Smooth muscle cell (in vitro differentiated cells): ENCODE data around the gene KIFAP3. TPM values are rescaled to one million over a fixed set of nuclear protein-coding genes. Genes with fewer than 3 reads are reported as not detected.
"Not testable (repeated sequence)": the region's sequence is repeated elsewhere in the genome, so short reads cannot be mapped to it uniquely, and the experiment has no call there.

ENCODE experiments used
- DNase-seq: peaks from one replicate; lab custom pipeline; 2025; ENCODE audit not compliant: unreplicated experiment; lab: John Stamatoyannopoulos, UW
- H2AFZ ChIP-seq: fragments of 200-600 bp; sonication (generic); 2 replicates; pipeline ENCODE4 v1.6.0; 2016; ENCODE audit warnings: antibody characterized with exemption, low read depth, mild to moderate bottlenecking
- H3F3A ChIP-seq: fragments of 200-600 bp; sonication (generic); 2 replicates; pipeline ENCODE4 v1.6.0; 2017; ENCODE audit warnings: antibody characterized with exemption, low read depth
- H3K27ac ChIP-seq: fragments of 200-600 bp; sonication (generic); 2 replicates; pipeline ENCODE4 v1.5.1; 2016; ENCODE audit warnings: low read depth, mild to moderate bottlenecking
- H3K27me3 ChIP-seq: fragments of 200-600 bp; sonication (generic); 2 replicates; pipeline ENCODE4 v1.6.1; 2016; ENCODE audit warnings: low read depth, mild to moderate bottlenecking
- H3K36me3 ChIP-seq: fragments of 200-600 bp; sonication (generic); 2 replicates; pipeline ENCODE4 v1.5.1; 2016; ENCODE audit warnings: low read depth
- H3K4me1 ChIP-seq: fragments of 200-600 bp; sonication (generic); 2 replicates; pipeline ENCODE4 v1.5.1; 2016; ENCODE audit warnings: low read depth
- H3K4me2 ChIP-seq: fragments of 200-600 bp; sonication (generic); 2 replicates; pipeline ENCODE4 v1.6.0; 2016; ENCODE audit warnings: mild to moderate bottlenecking
- H3K4me3 ChIP-seq: fragments of 200-600 bp; sonication (generic); 2 replicates; pipeline ENCODE4 v1.5.1; 2016; ENCODE audit warnings: mild to moderate bottlenecking
- H3K79me2 ChIP-seq: fragments of 200-600 bp; sonication (generic); 2 replicates; pipeline ENCODE4 v1.6.0; 2016; ENCODE audit warnings: low read depth, mild to moderate bottlenecking
- H3K9ac ChIP-seq: fragments of 200-600 bp; sonication (generic); 2 replicates; pipeline ENCODE4 v1.6.0; 2016; ENCODE audit warnings: low read depth
- H3K9me3 ChIP-seq: fragments of 200-600 bp; sonication (generic); replicated peaks from 2 replicates; pipeline ENCODE4 v1.5.1; 2016; ENCODE audit warnings: low read depth
- H4K20me1 ChIP-seq: fragments of 200-600 bp; sonication (generic); 2 replicates; pipeline ENCODE4 v1.6.0; 2016; ENCODE audit warnings: low read depth
- CTCF ChIP-seq: fragments of 200-600 bp; sonication (generic); IDR thresholded peaks from 2 replicates; pipeline ENCODE4 v1.5.1; 2017; ENCODE audit warnings: borderline replicate concordance, mild to moderate bottlenecking, antibody characterized with exemption; ENCODE audit not compliant: insufficient read depth, poor library complexity, severe bottlenecking
- WGBS: methylation state at CpG from one replicate; pipeline ENCODE4 v1.1.7; 2016; ENCODE audit warnings: low lambda C conversion rate; 5-methylcytosine and 5-hydroxymethylcytosine counted together
- polyA plus RNA-seq: library from polyadenylated mRNA; unstranded; fragments of >200 nt; fragmentation: Nextera tagmentation; extraction: Ambion mirVana; gene quantifications from 2 replicates; pipeline ENCODE4 v1.2.1, GENCODE V29; 2016
- total RNA-seq: library from RNA; depleted of rRNA; stranded (reverse); fragments of >200 nt; gene quantifications from 2 replicates; pipeline ENCODE4 v1.2.3, GENCODE V29; 2014

KIFAP3 gene
- total and polyA plus RNA-seq, 2 experiments from 2014 or later: 37.1 to 55.3 TPM

GRCh38 chr1:170097449-170097948, 23.0 kb upstream of the KIFAP3 start:
- WGBS: 17% methylated on average over 4 of the region's 4 CpGs
- no peak for TF ChIP-seq CTCF
- H3K9me3 ChIP-seq: no peaks in the 10 kb centered on the region
- H3K27me3 ChIP-seq: no peaks in the 10 kb centered on the region
- no peaks in the 10 kb centered on the region for H3K36me3 ChIP-seq
- H2AFZ ChIP-seq: peak overlapping the region; percentile 34
- no peak for DNase-seq
- H3K79me2 ChIP-seq: no peaks in the 10 kb centered on the region
- peak overlapping the region; percentile 78 for H3K27ac ChIP-seq
- no peak overlapping the region for H3K9ac ChIP-seq
- H3K4me1 ChIP-seq: peaks cover 24% of the 10 kb centered on the region
- H3F3A ChIP-seq: peaks cover 10% of the 10 kb centered on the region
- H3K4me2 ChIP-seq: peak overlapping the region; percentile 79
- H3K4me3 ChIP-seq: peak overlapping the region; percentile 36
- no peaks in the 10 kb centered on the region for H4K20me1 ChIP-seq

- H3F3A ChIP-seq: peaks cover 10% of the 10 kb centered on the region
Observed at GRCh38 chr1:170096806-170097340, 22.4 kb upstream of the KIFAP3 start.

GRCh38 chr1:170095976-170096748, 21.7 kb upstream of the KIFAP3 start:
- Histone ChIP-seq H3F3A (peaks cover 10% of the 10 kb centered on the region), H3K9ac (no peak overlapping the region), H3K27ac (peak overlapping the region; percentile 78), H3K4me3 (peak overlapping the region; percentile 36), H3K27me3 (no peaks in the 10 kb centered on the region), H2AFZ (peak overlapping the region; percentile 34), H3K4me2 (peak overlapping the region; percentile 79), H3K36me3 (no peaks in the 10 kb centered on the region), H3K4me1 (peaks cover 24% of the 10 kb centered on the region), H4K20me1 (no peaks in the 10 kb centered on the region), H3K9me3 (no peaks in the 10 kb centered on the region), H3K79me2 (no peaks in the 10 kb centered on the region)
- no peak for DNase-seq
- no peak for TF ChIP-seq CTCF

More at GRCh38 chr1:170096806-170097340, 22.4 kb upstream of the KIFAP3 start:
- 6% methylated on average over 4 of the region's 4 CpGs for WGBS
- H3K9ac ChIP-seq: no peak overlapping the region
- H3K27me3 ChIP-seq: no peaks in the 10 kb centered on the region
- H3K79me2 ChIP-seq: no peaks in the 10 kb centered on the region
- no peak for DNase-seq
- peak overlapping the region; percentile 78 for H3K27ac ChIP-seq
- peak overlapping the region; percentile 79 for H3K4me2 ChIP-seq
- H4K20me1 ChIP-seq: no peaks in the 10 kb centered on the region
- no peaks in the 10 kb centered on the region for H3K36me3 ChIP-seq
- TF ChIP-seq CTCF: no peak
- peak overlapping the region; percentile 34 for H2AFZ ChIP-seq
- no peaks in the 10 kb centered on the region for H3K9me3 ChIP-seq
- H3K4me1 ChIP-seq: peaks cover 24% of the 10 kb centered on the region
- peak overlapping the region; percentile 36 for H3K4me3 ChIP-seq

- H3K27me3 ChIP-seq, H3K4me3 ChIP-seq, H3K36me3 ChIP-seq, H3K9ac ChIP-seq, DNase-seq, H3K9me3 ChIP-seq, H4K20me1 ChIP-seq, H3K79me2 ChIP-seq, H2AFZ ChIP-seq: not testable (repeated sequence)
- H3K4me1 ChIP-seq: peaks cover 24% of the 10 kb centered on the region
- peaks cover 10% of the 10 kb centered on the region for H3F3A ChIP-seq
- peak overlapping the region; percentile 78 for H3K27ac ChIP-seq
- H3K4me2 ChIP-seq: peak overlapping the region; percentile 79
- 84% methylated on average over 27 of the region's 31 CpGs for WGBS
Observed at GRCh38 chr1:170094697-170095616, 20.5 kb upstream of the KIFAP3 start.
